ENCODE results near the gene LRIG1.

The LRIG1 gene

DNA sequence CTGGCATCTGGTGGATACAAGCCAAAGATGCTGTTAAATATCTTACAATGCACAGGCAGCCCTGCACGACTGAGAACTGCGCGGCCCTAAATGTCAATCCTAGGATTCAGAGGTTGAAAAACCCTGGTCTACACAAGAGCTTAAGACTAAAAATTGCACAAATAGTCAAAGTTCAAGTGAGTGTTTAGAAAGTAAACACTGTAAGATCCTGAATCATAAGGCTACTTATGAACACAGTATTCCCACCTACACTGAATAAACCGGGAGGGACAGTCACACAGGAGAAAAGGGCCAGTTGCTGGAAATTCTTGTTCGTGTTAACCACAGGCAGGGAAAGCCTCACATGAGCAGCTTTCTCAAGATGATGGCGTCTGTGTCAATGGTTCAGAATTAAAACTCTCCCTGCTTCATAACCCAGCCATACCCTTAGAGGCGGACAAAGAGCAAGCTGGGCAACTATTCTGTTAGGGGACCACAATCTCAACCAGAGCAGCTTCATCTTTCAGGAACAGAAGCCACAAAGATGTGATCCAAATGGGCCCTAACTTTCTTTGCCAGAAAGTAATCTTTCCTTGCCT lies 37.7 kb downstream of the LRIG1 start:
- H3K4me3 ChIP-seq (ENCODE audit: low read depth in 1 of 2, low read length in 1 of 2), result no peak overlapping the region
- H3K36me3 ChIP-seq, result peaks cover 4% of the 10 kb centered on the region
- TF ChIP-seq CTCF (IDR thresholded peaks at IDR 0.05), result no peak
- no peaks in the 10 kb centered on the region for H3K9me3 ChIP-seq
- H3K27ac ChIP-seq, result peak overlapping the region; percentile 71
- H3K27me3 ChIP-seq, result no peaks in the 10 kb centered on the region
- peaks cover 36 to 44% of the 10 kb centered on the region in 2 experiments for H3K4me1 ChIP-seq (ENCODE audit: control insufficient read depth in 1 of 2, insufficient read depth in 1 of 2, low read depth in 1 of 2, low read length in 1 of 2)

DNA sequence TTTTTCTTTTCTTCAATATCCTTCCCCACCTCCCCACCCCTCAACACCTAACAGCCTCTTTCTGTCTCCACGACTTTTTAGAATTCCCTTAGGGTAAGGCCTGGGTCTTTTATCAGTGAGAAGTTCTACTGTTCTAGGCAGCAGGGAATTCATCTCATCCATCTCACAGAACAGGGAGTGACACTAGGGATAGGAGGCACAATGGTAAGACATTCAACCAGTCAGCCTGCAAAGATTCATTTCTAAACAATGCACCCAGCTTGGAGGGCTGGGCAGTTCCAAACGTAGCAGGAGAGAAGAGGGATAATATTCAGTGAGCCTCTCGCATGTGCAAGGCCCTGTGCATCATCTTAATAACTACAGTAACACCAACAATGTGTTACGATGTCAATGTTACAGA lies 43.6 kb downstream of the LRIG1 start:
- Histone ChIP-seq H3K27ac (no peak overlapping the region), H3K4me3 (ENCODE audit: low read depth in 1 of 2, low read length in 1 of 2) (no peak overlapping the region), H3K27me3 (no peaks in the 10 kb centered on the region), H3K36me3 (peaks cover 9% of the 10 kb centered on the region), H3K9me3 (no peaks in the 10 kb centered on the region), H3K4me1 (ENCODE audit: control insufficient read depth in 1 of 2, insufficient read depth in 1 of 2, low read depth in 1 of 2, low read length in 1 of 2) (peaks cover 25 to 28% of the 10 kb centered on the region in 2 experiments)
- TF ChIP-seq CTCF (IDR thresholded peaks at IDR 0.05), result no peak

GRCh38 chr3:66456711-66457173 lies 44.1 kb downstream of the LRIG1 start:
- Histone ChIP-seq H3K9me3 (no peaks in the 10 kb centered on the region), H3K27me3 (no peaks in the 10 kb centered on the region), H3K4me3 (ENCODE audit: low read depth in 1 of 2, low read length in 1 of 2) (no peak overlapping the region), H3K4me1 (ENCODE audit: control insufficient read depth in 1 of 2, insufficient read depth in 1 of 2, low read depth in 1 of 2, low read length in 1 of 2) (peaks cover 28 to 29% of the 10 kb centered on the region in 2 experiments), H3K27ac (no peak overlapping the region), H3K36me3 (peaks cover 9% of the 10 kb centered on the region)
- no peak for TF ChIP-seq CTCF (IDR thresholded peaks at IDR 0.05)

GRCh38 chr3:66454464-66454859 lies 46.4 kb downstream of the LRIG1 start:
- peak overlapping the region; percentile 73 for H3K27ac ChIP-seq
- peaks cover 44 to 47% of the 10 kb centered on the region in 2 experiments for H3K4me1 ChIP-seq (ENCODE audit: control insufficient read depth in 1 of 2, insufficient read depth in 1 of 2, low read depth in 1 of 2, low read length in 1 of 2)
- H3K27me3 ChIP-seq, result no peaks in the 10 kb centered on the region
- peaks cover 9% of the 10 kb centered on the region for H3K36me3 ChIP-seq
- no peak for TF ChIP-seq CTCF (IDR thresholded peaks at IDR 0.05)
- no peak overlapping the region for H3K4me3 ChIP-seq (ENCODE audit: low read depth in 1 of 2, low read length in 1 of 2)
- H3K9me3 ChIP-seq, result no peaks in the 10 kb centered on the region

DNA sequence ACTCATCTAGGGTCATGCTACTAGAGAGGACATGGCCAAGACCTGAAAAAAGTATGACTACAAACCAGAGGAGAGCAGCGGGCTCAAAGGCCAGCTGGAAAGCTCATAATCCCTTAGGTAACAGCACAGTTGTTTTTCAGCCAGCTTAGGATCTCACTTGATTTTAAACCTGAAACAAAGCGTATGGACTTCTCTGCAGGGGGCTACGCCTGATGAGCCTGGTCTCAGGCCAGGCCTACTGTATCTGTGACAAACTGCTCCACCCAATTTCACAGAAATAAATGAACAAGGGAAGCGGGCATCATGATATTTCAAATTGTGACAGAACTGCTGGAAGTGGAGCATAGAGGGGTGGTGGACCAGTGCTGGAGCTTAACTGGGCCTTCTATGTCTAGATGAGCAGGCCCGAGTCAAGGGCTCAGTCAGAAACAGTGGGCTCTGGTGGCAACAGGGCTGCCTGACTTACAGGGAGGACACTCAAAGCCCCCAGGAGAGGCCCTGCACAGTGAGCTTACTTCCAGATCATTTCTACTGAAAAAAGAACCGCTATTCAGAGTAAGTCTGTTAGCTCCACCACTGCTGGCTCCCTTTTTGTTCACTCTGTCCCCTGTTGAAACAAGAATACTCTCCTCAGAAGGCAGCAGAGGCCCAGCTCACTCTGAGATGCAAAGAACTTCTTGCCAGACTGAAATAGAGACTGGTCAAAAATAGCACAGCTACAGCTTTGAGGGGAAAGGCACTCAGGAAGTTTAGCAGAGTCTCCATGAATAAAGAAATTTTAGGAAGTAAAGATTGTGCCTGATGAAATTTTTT lies 47.0 kb downstream of the LRIG1 start:
- H3K27ac ChIP-seq, result peak overlapping the region; percentile 73
- H3K9me3 ChIP-seq, result no peaks in the 10 kb centered on the region
- no peaks in the 10 kb centered on the region for H3K27me3 ChIP-seq
- TF ChIP-seq CTCF (IDR thresholded peaks at IDR 0.05), result no peak
- peaks cover 9% of the 10 kb centered on the region for H3K36me3 ChIP-seq
- H3K4me3 ChIP-seq (ENCODE audit: low read depth in 1 of 2, low read length in 1 of 2), result no peak overlapping the region
- H3K4me1 ChIP-seq (ENCODE audit: control insufficient read depth in 1 of 2, insufficient read depth in 1 of 2, low read depth in 1 of 2, low read length in 1 of 2), result peaks cover 50 to 53% of the 10 kb centered on the region in 2 experiments

All from neutrophil (primary cell).